ENCODE results near the gene B3GAT2.
"Not testable (repeated sequence)": the region's sequence is repeated elsewhere in the genome, so short reads cannot be mapped to it uniquely, and the experiment has no call there.

B3GAT2 gene

GRCh38 chr6:70956451-70957283 is at the start of gene B3GAT2:
Gene B3GAT2 (minus strand): TSS chr6:70957060. CDS start chr6:70956429, 631 bp downstream.
- DNase-seq: peak; percentile 21

GRCh38 chr6:70998148-70998547 is 41.3 kb upstream of the B3GAT2 start:
- DNase-seq: no peak

GRCh38 chr6:70997379-70997778 is 40.5 kb upstream of the B3GAT2 start:
- DNase-seq: no peak

- DNase-seq: no peak
These were observed 39.2 kb upstream of the B3GAT2 start for GRCh38 chr6:70996106-70996505.

GRCh38 chr6:70995411-70995810 is 38.6 kb upstream of the B3GAT2 start:
- DNase-seq: no peak

GRCh38 chr6:70991253-70991652 is 34.4 kb upstream of the B3GAT2 start:
- no peak for DNase-seq

GRCh38 chr6:70985156-70985555 is 28.3 kb upstream of the B3GAT2 start:
- no peak for DNase-seq

GRCh38 chr6:70982747-70983146 is 25.9 kb upstream of the B3GAT2 start:
- DNase-seq: no peak

- DNase-seq: no peak
These were observed 23.9 kb upstream of the B3GAT2 start for GRCh38 chr6:70980727-70981126.

- no peak for DNase-seq
These were observed 16.7 kb upstream of the B3GAT2 start for GRCh38 chr6:70973604-70974003.

- DNase-seq: no peak
These were observed 10.2 kb upstream of the B3GAT2 start for GRCh38 chr6:70967049-70967448.

GRCh38 chr6:70957284-70957617 is 391 bp upstream of the B3GAT2 start:
- no peak for DNase-seq

- no peak for DNase-seq
These were observed 739 bp downstream of the B3GAT2 start for GRCh38 chr6:70956191-70956450.

- peak; percentile 87 for DNase-seq
These were observed 1.2 kb downstream of the B3GAT2 start for GRCh38 chr6:70955441-70956190.

GRCh38 chr6:70954750-70955149 is 2.1 kb downstream of the B3GAT2 start:
- no peak for DNase-seq

GRCh38 chr6:70954176-70954575 is 2.7 kb downstream of the B3GAT2 start:
- DNase-seq: no peak

GRCh38 chr6:70952608-70953165 is 4.2 kb downstream of the B3GAT2 start:
- no peak for DNase-seq

- not testable (repeated sequence) for DNase-seq
These were observed 12.5 kb downstream of the B3GAT2 start for GRCh38 chr6:70944321-70944720.

- no peak for DNase-seq
These were observed 23.0 kb downstream of the B3GAT2 start for GRCh38 chr6:70933853-70934252.

- no peak for DNase-seq
These were observed 51.1 kb downstream of the B3GAT2 start for GRCh38 chr6:70905742-70906141.

GRCh38 chr6:70903665-70904452 is 53.0 kb downstream of the B3GAT2 start:
- DNase-seq: no peak

- DNase-seq: no peak
These were observed 55.5 kb downstream of the B3GAT2 start for GRCh38 chr6:70901324-70901723.

GRCh38 chr6:70900047-70900446 is 56.8 kb downstream of the B3GAT2 start:
- DNase-seq: no peak
